Measurements from ENCODE around the gene NKAIN2.

GRCh38 chr6:124057461-124057860, 253.8 kb downstream of the NKAIN2 start:
- TF ChIP-seq EZH2phosphoT487 (IDR thresholded peaks at IDR 0.05; ENCODE audit: borderline replicate concordance), result no peak
- TF ChIP-seq CTCF (IDR thresholded peaks at IDR 0.05 in 2 of 3, conservative IDR thresholded peaks at IDR 0.05 in 1 of 3; ENCODE audit: borderline replicate concordance in 1 of 3, insufficient read depth in 1 of 3, low read depth in 2 of 3, low read length in 2 of 3), result no peak
